ENCODE measurements around the gene PLSCR1. TPM values are rescaled to one million over a fixed set of nuclear protein-coding genes. Genes with fewer than 3 reads are reported as not detected.

PLSCR1 gene
- total and polyA plus RNA-seq, 9 of the 15 experiments (the other 6 are each of a cell fraction or from before 2014, with no cell fraction given) = 40.6 to 122 (median 69.1) TPM

DNA sequence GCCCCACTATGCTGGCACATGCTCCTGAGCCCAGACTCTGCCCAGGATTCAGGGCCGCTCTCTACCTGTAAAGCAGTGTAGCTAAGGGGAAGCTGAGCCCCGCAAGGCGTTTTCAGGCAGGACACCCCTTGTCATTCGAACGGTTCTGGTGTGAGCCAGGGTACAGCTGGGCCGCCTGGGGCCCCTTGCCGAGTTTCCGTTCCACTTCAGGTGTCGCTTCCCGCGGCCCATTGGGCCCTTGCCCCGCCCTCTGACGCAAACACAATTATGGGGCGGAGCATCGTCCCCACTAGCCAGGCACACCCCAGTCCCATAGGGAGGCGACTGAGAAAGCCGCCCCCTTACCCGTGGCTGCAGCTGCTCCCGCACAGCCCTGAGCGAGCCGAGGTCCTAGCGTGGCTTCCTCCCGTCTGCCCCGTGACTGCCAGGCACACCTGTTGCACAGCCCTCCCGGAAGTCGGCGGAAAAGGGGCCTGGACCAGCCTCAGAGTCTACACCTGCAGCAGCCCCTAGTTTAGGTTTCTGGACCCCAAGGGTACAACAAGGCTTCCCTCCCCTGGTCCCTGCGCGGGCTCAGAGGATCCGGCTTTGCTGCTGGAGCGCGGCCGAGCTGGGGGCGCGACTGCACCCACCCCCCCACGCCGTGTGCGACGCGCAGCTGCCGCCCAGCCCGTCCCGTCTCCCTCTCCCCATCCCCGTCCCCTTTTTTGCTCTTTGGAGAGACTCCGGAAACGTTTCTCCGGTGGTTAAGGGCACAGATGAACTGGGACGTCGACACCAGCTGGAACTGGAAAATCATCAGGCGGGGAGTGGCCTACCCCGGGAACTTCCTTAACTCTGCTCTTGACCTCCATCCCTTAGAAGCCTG is 75.0 kb downstream of the PLSCR1 start, which contains the start of gene PLSCR2 (continued):
- TF ChIP-seq, protein P1, sequence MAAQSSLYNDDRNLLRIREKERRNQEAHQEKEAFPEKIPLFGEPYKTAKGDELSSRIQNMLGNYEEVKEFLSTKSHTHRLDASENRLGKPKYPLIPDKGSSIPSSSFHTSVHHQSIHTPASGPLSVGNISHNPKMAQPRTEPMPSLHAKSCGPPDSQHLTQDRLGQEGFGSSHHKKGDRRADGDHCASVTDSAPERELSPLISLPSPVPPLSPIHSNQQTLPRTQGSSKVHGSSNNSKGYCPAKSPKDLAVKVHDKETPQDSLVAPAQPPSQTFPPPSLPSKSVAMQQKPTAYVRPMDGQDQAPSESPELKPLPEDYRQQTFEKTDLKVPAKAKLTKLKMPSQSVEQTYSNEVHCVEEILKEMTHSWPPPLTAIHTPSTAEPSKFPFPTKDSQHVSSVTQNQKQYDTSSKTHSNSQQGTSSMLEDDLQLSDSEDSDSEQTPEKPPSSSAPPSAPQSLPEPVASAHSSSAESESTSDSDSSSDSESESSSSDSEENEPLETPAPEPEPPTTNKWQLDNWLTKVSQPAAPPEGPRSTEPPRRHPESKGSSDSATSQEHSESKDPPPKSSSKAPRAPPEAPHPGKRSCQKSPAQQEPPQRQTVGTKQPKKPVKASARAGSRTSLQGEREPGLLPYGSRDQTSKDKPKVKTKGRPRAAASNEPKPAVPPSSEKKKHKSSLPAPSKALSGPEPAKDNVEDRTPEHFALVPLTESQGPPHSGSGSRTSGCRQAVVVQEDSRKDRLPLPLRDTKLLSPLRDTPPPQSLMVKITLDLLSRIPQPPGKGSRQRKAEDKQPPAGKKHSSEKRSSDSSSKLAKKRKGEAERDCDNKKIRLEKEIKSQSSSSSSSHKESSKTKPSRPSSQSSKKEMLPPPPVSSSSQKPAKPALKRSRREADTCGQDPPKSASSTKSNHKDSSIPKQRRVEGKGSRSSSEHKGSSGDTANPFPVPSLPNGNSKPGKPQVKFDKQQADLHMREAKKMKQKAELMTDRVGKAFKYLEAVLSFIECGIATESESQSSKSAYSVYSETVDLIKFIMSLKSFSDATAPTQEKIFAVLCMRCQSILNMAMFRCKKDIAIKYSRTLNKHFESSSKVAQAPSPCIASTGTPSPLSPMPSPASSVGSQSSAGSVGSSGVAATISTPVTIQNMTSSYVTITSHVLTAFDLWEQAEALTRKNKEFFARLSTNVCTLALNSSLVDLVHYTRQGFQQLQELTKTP (IDR thresholded peaks at IDR 0.05; ENCODE audit: low read depth in 1 of 2, partially characterized antibody in 2 of 2) = no peak
- TF ChIP-seq, protein P2, sequence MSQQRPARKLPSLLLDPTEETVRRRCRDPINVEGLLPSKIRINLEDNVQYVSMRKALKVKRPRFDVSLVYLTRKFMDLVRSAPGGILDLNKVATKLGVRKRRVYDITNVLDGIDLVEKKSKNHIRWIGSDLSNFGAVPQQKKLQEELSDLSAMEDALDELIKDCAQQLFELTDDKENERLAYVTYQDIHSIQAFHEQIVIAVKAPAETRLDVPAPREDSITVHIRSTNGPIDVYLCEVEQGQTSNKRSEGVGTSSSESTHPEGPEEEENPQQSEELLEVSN (IDR thresholded peaks at IDR 0.05; ENCODE audit: borderline replicate concordance in 1 of 2, extremely low read depth in 1 of 2, insufficient read depth in 1 of 2, insufficient read length in 1 of 2, low read depth in 1 of 2, low read length in 1 of 2, poor library complexity in 1 of 2, severe bottlenecking in 1 of 2) = peak; percentile 45 to 63
- TF ChIP-seq NFATC3 (IDR thresholded peaks at IDR 0.05) (no peak), SETDB1 (IDR thresholded peaks at IDR 0.05; ENCODE audit: low read length) (no peak), ETV5 (CRISPR knock-in tag; IDR thresholded peaks at IDR 0.05; ENCODE audit: low read depth) (no peak), SNIP1 (IDR thresholded peaks at IDR 0.05; ENCODE audit: low read depth) (no peak), STAT5A (IDR thresholded peaks at IDR 0.05; ENCODE audit: borderline replicate concordance, low read length) (no peak), PML (IDR thresholded peaks at IDR 0.05; ENCODE audit: low read length) (peak; percentile 25; the same call in 1 of the 2 replicates), KDM4B (IDR thresholded peaks at IDR 0.05; ENCODE audit: borderline replicate concordance in 2 of 2, low read depth in 1 of 2) (peak in 1 of 2 experiments; percentile 48; a peak in 1 of 4 replicates), KDM2B (CRISPR knock-in tag; IDR thresholded peaks at IDR 0.05) (no peak), ZBTB7A (IDR thresholded peaks at IDR 0.05; ENCODE audit: borderline replicate concordance, control insufficient read depth, low read depth, low read length) (0 out of 2 replicates have a peak, but pooled peaks have one; percentile 34), PRPF4 (IDR thresholded peaks at IDR 0.05; ENCODE audit: insufficient read depth, low read depth, low read length, poor library complexity, severe bottlenecking) (no peak), ZNF778 (CRISPR knock-in tag; IDR thresholded peaks at IDR 0.05) (no peak), ATF1 (CRISPR knock-in tag; IDR thresholded peaks at IDR 0.05) (no peak), ATF1 (tag; IDR thresholded peaks at IDR 0.05) (peak; percentile 87), SP1 (CRISPR knock-in tag; IDR thresholded peaks at IDR 0.05) (peak; percentile 32; the same call in 1 of the 2 replicates), CC2D1A (IDR thresholded peaks at IDR 0.05) (0 out of 2 replicates have a peak, but pooled peaks have one; percentile 6), CREB1 (IDR thresholded peaks at IDR 0.05) (peak; percentile 61; the same call in 1 of the 2 replicates), CREB1 (CRISPR knock-in tag; IDR thresholded peaks at IDR 0.05) (peak; percentile 26; the same call in 1 of the 2 replicates), PCBP2 (IDR thresholded peaks at IDR 0.05; ENCODE audit: low read depth, low read length, poor library complexity, severe bottlenecking) (no peak), ZNF583 (CRISPR knock-in tag; IDR thresholded peaks at IDR 0.05) (no peak)
- TF ChIP-seq, protein P3, sequence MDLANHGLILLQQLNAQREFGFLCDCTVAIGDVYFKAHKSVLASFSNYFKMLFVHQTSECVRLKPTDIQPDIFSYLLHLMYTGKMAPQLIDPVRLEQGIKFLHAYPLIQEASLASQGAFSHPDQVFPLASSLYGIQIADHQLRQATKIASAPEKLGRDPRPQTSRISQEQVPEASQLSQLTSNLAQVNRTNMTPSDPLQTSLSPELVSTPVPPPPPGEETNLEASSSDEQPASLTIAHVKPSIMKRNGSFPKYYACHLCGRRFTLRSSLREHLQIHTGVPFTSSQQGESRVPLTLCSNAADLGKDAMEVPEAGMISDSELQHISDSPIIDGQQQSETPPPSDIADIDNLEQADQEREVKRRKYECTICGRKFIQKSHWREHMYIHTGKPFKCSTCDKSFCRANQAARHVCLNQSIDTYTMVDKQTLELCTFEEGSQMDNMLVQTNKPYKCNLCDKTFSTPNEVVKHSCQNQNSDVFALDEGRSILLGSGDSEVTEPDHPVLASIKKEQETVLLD (IDR thresholded peaks at IDR 0.05) = no peak

Measured in K562 (cell line).